OCI-LY7 (cell line): Measurements from ENCODE around the gene CLNS1A. TPM values are rescaled to one million over a fixed set of nuclear protein-coding genes. Genes with fewer than 3 reads are reported as not detected.

Experiments used
- BruUV-seq: library from RNA; stranded (reverse); fragments of 400-500 nt; replicated peaks from 2 replicates; lab custom pipeline; 2021; lab: Mats Ljungman, UMichigan
- CTCF ChIA-PET: fragments of 300-600 bp; sonication (Branson Sonifier 250); formaldehyde crosslinking; loops from one replicate; lab custom pipeline; 2022; ENCODE audit warnings: antibody characterized with exemption; ENCODE audit not compliant: unreplicated experiment; lab: Charles Lee
- POLR2A ChIA-PET: fragments of 300-600 bp; sonication (Branson Sonifier 250); formaldehyde crosslinking; loops from one replicate; lab custom pipeline; 2022; ENCODE audit warnings: antibody characterized with exemption; lab: Charles Lee
- DNase-seq: peaks from one replicate; pipeline ENCODE4 v3.0.0-alpha.2; 2015; ENCODE audit warnings: low spot score
- H2AFZ ChIP-seq: fragments of 200-600 bp; sonication (generic), shearing (Covaris generic); 2 replicates; pipeline ENCODE4 v1.6.1; 2014; ENCODE audit warnings: mild to moderate bottlenecking, antibody characterized with exemption, low read length, moderate library complexity
- H3K27ac ChIP-seq: fragments of 200-600 bp; sonication (generic); 2 replicates; pipeline ENCODE4 v1.5.1; 2014; ENCODE audit warnings: mixed run types, low read depth, mild to moderate bottlenecking, moderate library complexity, low read length, inconsistent platforms; ENCODE audit not compliant: poor library complexity, severe bottlenecking
- H3K36me3 ChIP-seq: fragments of 200-600 bp; sonication (generic); 2 replicates; pipeline ENCODE4 v1.6.1; 2014; ENCODE audit warnings: mild to moderate bottlenecking, antibody characterized with exemption, low read length, moderate library complexity, mixed read lengths; ENCODE audit not compliant: insufficient read depth
- H3K4me1 ChIP-seq: fragments of 200-600 bp; sonication (generic); 2 replicates; pipeline ENCODE4 v1.5.1; 2014; ENCODE audit warnings: mild to moderate bottlenecking, low read length; ENCODE audit not compliant: insufficient read depth, poor library complexity, severe bottlenecking
- H3K4me2 ChIP-seq: fragments of 200-600 bp; sonication (generic); 2 replicates; pipeline ENCODE4 v1.6.1; 2014; ENCODE audit warnings: mild to moderate bottlenecking, low read length
- H3K4me3 ChIP-seq: fragments of 200-600 bp; sonication (generic); 2 replicates; pipeline ENCODE4 v1.5.1; 2014; ENCODE audit warnings: mild to moderate bottlenecking, low read depth, low read length; ENCODE audit not compliant: poor library complexity, severe bottlenecking
- H3K79me2 ChIP-seq: fragments of 200-600 bp; sonication (generic); 2 replicates; pipeline ENCODE4 v1.6.1; 2016; ENCODE audit warnings: low read depth, mild to moderate bottlenecking, low read length, moderate library complexity, mixed read lengths; ENCODE audit not compliant: insufficient read depth
- H3K9me2 ChIP-seq: fragments of 200-600 bp; sonication (generic); 2 replicates; pipeline ENCODE4 v1.6.1; 2016; ENCODE audit warnings: mild to moderate bottlenecking, low read length, mixed read lengths; ENCODE audit not compliant: insufficient read depth
- H3K9me3 ChIP-seq: fragments of 200-600 bp; sonication (generic); 2 replicates; pipeline ENCODE4 v1.6.1; 2014; ENCODE audit warnings: mild to moderate bottlenecking, mixed run types, low read length, mixed read lengths
- H4K20me1 ChIP-seq: fragments of 200-600 bp; sonication (generic); 2 replicates; pipeline ENCODE4 v1.6.1; 2014; ENCODE audit warnings: mild to moderate bottlenecking, antibody characterized with exemption, low read length, moderate library complexity, mixed read lengths; ENCODE audit not compliant: insufficient read depth
- CTCF ChIP-seq: fragments of 200-600 bp; sonication (generic); conservative IDR thresholded peaks from 2 replicates; pipeline ENCODE4 v1.5.1; 2014; ENCODE audit warnings: mild to moderate bottlenecking, antibody characterized with exemption, low read length, moderate library complexity, mixed read lengths
- EZH2phosphoT487 ChIP-seq: fragments of 200-600 bp; sonication (generic); IDR thresholded peaks from 2 replicates; pipeline ENCODE4 v1.6.1; 2018; ENCODE audit warnings: low read depth, borderline replicate concordance, mild to moderate bottlenecking, mixed run types, antibody characterized with exemption, low read length, moderate library complexity, mixed read lengths
- intact Hi-C: fragments of 100-400 bp; cut with micrococcal nuclease; formaldehyde crosslinking; loops from one replicate; pipeline ENCODE4 v1.10.0; 2022; ENCODE audit not compliant: unreplicated experiment
- small RNA-seq: library from RNA; depleted of rRNA; stranded (forward); fragments of <200 nt; gene quantifications from one replicate; pipeline ENCODE3, GENCODE V24; 2014
- total RNA-seq, 2 experiments: library from RNA; depleted of rRNA in 1 of 2; stranded (reverse); fragments of >200 nt in 1 of 2; shearing (Covaris generic) in 1 of 2; gene quantifications; 2 replicates each; pipeline ENCODE4 v1.2.3, GENCODE V29; 2014 to 2022

Gene CLNS1A
- total RNA-seq, 2 experiments from 2014 or later, result 110 to 115 TPM

GRCh38 chr11:77568916-77569675 is 68.5 kb downstream of the CLNS1A start:
- H3K79me2 ChIP-seq, result no peaks in the 10 kb centered on the region
- H3K4me1 ChIP-seq, result no peaks in the 10 kb centered on the region
- intact Hi-C loops, result no loop called here
- H2AFZ ChIP-seq, result no peak overlapping the region
- CTCF ChIA-PET, result no interaction called here
- DNase-seq, result no peak
- no peak overlapping the region for H3K4me2 ChIP-seq
- no peaks in the 10 kb centered on the region for H4K20me1 ChIP-seq
- POLR2A ChIA-PET, result no interaction called here
- no peaks in the 10 kb centered on the region for H3K36me3 ChIP-seq
- H3K27ac ChIP-seq, result no peak overlapping the region
- H3K4me3 ChIP-seq, result no peak overlapping the region
- H3K9me2 ChIP-seq, result no peaks in the 10 kb centered on the region
- H3K9me3 ChIP-seq, result no peaks in the 10 kb centered on the region
- no TSS peak for BruUV-seq
- TF ChIP-seq EZH2phosphoT487, result no peak
- TF ChIP-seq CTCF, result no peak

GRCh38 chr11:77568306-77568705 is 69.3 kb downstream of the CLNS1A start:
- intact Hi-C loops, result no loop called here
- no peak overlapping the region for H3K4me2 ChIP-seq
- DNase-seq, result no peak
- H4K20me1 ChIP-seq, result no peaks in the 10 kb centered on the region
- no peak overlapping the region for H3K4me3 ChIP-seq
- ChIA-PET CTCF (no interaction called here), POLR2A (no interaction called here)
- TF ChIP-seq CTCF (no peak), EZH2phosphoT487 (no peak)
- no peaks in the 10 kb centered on the region for H3K36me3 ChIP-seq
- H3K4me1 ChIP-seq, result no peaks in the 10 kb centered on the region
- no TSS peak for BruUV-seq
- no peaks in the 10 kb centered on the region for H3K9me3 ChIP-seq
- no peak overlapping the region for H3K27ac ChIP-seq
- no peaks in the 10 kb centered on the region for H3K9me2 ChIP-seq
- H3K79me2 ChIP-seq, result no peaks in the 10 kb centered on the region
- H2AFZ ChIP-seq, result no peak overlapping the region

Small RNA genes within 50 kb of the gene (small RNA-seq; reads per million reads assigned to genes)
- gene RNU7-59P, result not detected

Other genes with a start within 250 kb of the CLNS1A start
- gene PAK1, start 163.7 kb downstream of the CLNS1A start, total RNA-seq (2014; rRNA removed; shearing (Covaris generic)), result 1.0 and 1.1 TPM in 2 replicates
- 3.4 and 3.6 TPM in 2 replicates for gene PAK1, start 163.7 kb downstream of the CLNS1A start, total RNA-seq (2022)
- gene AQP11, start 47.8 kb downstream of the CLNS1A start, total RNA-seq (2014; rRNA removed; shearing (Covaris generic)), result not detected in 2 replicates
- gene AQP11, start 47.8 kb downstream of the CLNS1A start, total RNA-seq (2022), result not detected in 2 replicates
- gene RSF1, start 182.9 kb upstream of the CLNS1A start, total RNA-seq (2014; rRNA removed; shearing (Covaris generic)), result 33.5 and 56.9 TPM in 2 replicates
- 75.6 and 78.8 TPM in 2 replicates for gene RSF1, start 182.9 kb upstream of the CLNS1A start, total RNA-seq (2022)
- gene AAMDC, start 183.3 kb upstream of the CLNS1A start, total RNA-seq (2014; rRNA removed; shearing (Covaris generic)), result 11.0 and 16.2 TPM in 2 replicates
- 13.3 and 17.1 TPM in 2 replicates for gene AAMDC, start 183.3 kb upstream of the CLNS1A start, total RNA-seq (2022)